HG03060 (cell line): ENCODE measurements around the gene DMD.

ENCODE experiments used
- ATAC-seq: cut with Tn5 transposase; IDR thresholded peaks from one replicate; pipeline ENCODE4 v1.9.1; 2021; ENCODE audit warnings: low read depth, moderate number of reproducible peaks; ENCODE audit not compliant: unreplicated experiment

Gene DMD

GRCh38 chrX:31225819-31226218, 1985.5 kb downstream of the DMD start:
- ATAC-seq: no peak

GRCh38 chrX:31224381-31225012, 1986.9 kb downstream of the DMD start:
- ATAC-seq: no peak

- peak; percentile 73 for ATAC-seq
Measured at GRCh38 chrX:31223817-31224216, 1987.5 kb downstream of the DMD start.

GRCh38 chrX:31222946-31223345, 1988.4 kb downstream of the DMD start:
- no peak for ATAC-seq

GRCh38 chrX:31219174-31219573, 1992.2 kb downstream of the DMD start:
- no peak for ATAC-seq

GRCh38 chrX:31217084-31217483, 1994.3 kb downstream of the DMD start:
- no peak for ATAC-seq

- no peak for ATAC-seq
Measured at GRCh38 chrX:31215277-31215815, 1996.0 kb downstream of the DMD start.

- no peak for ATAC-seq
Measured at GRCh38 chrX:31213941-31214340, 1997.4 kb downstream of the DMD start.

- no peak for ATAC-seq
Measured at GRCh38 chrX:31212856-31213748, 1998.2 kb downstream of the DMD start.

- no peak for ATAC-seq
Measured at GRCh38 chrX:31209005-31209628, 2002.2 kb downstream of the DMD start.

GRCh38 chrX:31201503-31201902, 2009.8 kb downstream of the DMD start:
- ATAC-seq: no peak

GRCh38 chrX:31200430-31200829, 2010.9 kb downstream of the DMD start:
- no peak for ATAC-seq

- no peak for ATAC-seq
Measured at GRCh38 chrX:31199840-31200114, 2011.6 kb downstream of the DMD start.

- no peak for ATAC-seq
Measured at GRCh38 chrX:31199056-31199839, 2012.1 kb downstream of the DMD start.

GRCh38 chrX:31190221-31190975, 2021.0 kb downstream of the DMD start:
- no peak for ATAC-seq

- ATAC-seq: no peak
Measured at GRCh38 chrX:31186693-31187338, 2024.5 kb downstream of the DMD start.

- ATAC-seq: no peak
Measured at GRCh38 chrX:31185884-31186283, 2025.5 kb downstream of the DMD start.

- no peak for ATAC-seq
Measured at GRCh38 chrX:31181377-31182000, 2029.9 kb downstream of the DMD start.

- ATAC-seq: no peak
Measured at GRCh38 chrX:31179203-31179602, 2032.1 kb downstream of the DMD start.
